ENCODE results near the gene TBC1D22A.

DNA sequence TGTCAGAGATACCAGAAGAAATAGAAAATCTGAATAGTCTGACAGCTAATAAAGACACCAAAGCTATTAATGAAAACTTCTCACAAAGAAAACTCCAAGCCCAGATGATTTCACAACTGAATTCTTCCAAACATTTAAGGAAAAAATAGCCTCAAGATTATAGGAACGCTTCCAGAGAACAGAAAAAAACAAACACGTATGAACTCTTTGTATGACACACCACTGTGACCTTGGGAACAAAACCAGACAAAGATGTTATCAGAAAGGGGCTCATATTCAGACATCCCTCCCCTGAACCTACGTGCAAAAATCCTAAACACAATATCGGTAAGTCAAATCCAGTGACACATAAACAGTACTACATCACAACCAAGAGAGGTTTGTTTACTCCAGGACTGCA lies 47.9 kb upstream of the TBC1D22A start:
- TF ChIP-seq EP300 (IDR thresholded peaks at IDR 0.05; ENCODE audit: low read depth) (no peak), CTCF (IDR thresholded peaks at IDR 0.05) (no peak)

Measured in transverse colon (tissue), 3 donors.